Heart right ventricle (tissue), 16 donors: ENCODE measurements around the gene ZNF654. TPM values are rescaled to one million over a fixed set of nuclear protein-coding genes. Genes with fewer than 3 reads are reported as not detected.
"Not testable (repeated sequence)": the region's sequence is repeated elsewhere in the genome, so short reads cannot be mapped to it uniquely, and the experiment has no call there.

Experiments
- ATAC-seq, 8 donors: fragments of 200-7000 bp; cut with Tn5 transposase; one replicate each; pipeline ENCODE4 v1.9.1; 2020; ENCODE audit warnings: mild to moderate bottlenecking in 8 of 8, moderate library complexity in 8 of 8, moderate number of reproducible peaks in 1 of 8
- DNase-seq, 2 donors: peaks; one replicate each; pipeline ENCODE4 v3.0.0-alpha.2; 2020
- H3K27ac ChIP-seq, 10 donors: fragments of 200-600 bp; sonication (generic) in 2 of 10; one replicate each; pipeline versions ENCODE4 v1.5.0 to v1.8.0; 2020 to 2022; ENCODE audit warnings: mild to moderate bottlenecking in 3 of 10
- H3K27me3 ChIP-seq, 7 donors: fragments of 200-600 bp; one replicate each; pipeline ENCODE4 v1.8.0; 2021 to 2022; ENCODE audit warnings: mild to moderate bottlenecking in 2 of 7
- H3K36me3 ChIP-seq, 9 donors: fragments of 200-600 bp; sonication (generic) in 1 of 9; one replicate each; pipeline versions ENCODE4 v1.5.0 to v1.8.0; 2020 to 2022; ENCODE audit warnings: mild to moderate bottlenecking in 2 of 9
- H3K4me1 ChIP-seq, 9 donors: fragments of 200-600 bp; sonication (generic) in 1 of 9; one replicate each; pipeline versions ENCODE4 v1.5.0 to v1.8.0; 2020 to 2022; ENCODE audit warnings: mild to moderate bottlenecking in 4 of 9
- H3K4me3 ChIP-seq, 10 donors: fragments of 200-600 bp; sonication (generic) in 2 of 10; one replicate each; pipeline versions ENCODE4 v1.5.0 to v1.8.0; 2020 to 2022; ENCODE audit warnings: mild to moderate bottlenecking in 7 of 10, moderate library complexity in 2 of 10
- H3K9me3 ChIP-seq, 11 donors: fragments of 200-600 bp in 10 of 11; sonication (generic) in 2 of 11; one replicate each; pipeline versions ENCODE4 v1.5.0 to v1.8.0; 2013 to 2022; ENCODE audit warnings: mild to moderate bottlenecking in 2 of 11, control low read depth in 1 of 11, moderate library complexity in 1 of 11
- CTCF ChIP-seq, 9 donors: fragments of 200-600 bp; sonication (generic) in 2 of 9; IDR thresholded peaks; one replicate each; pipeline versions ENCODE4 v1.5.0 to v1.8.0; 2021 to 2022; ENCODE audit warnings: antibody characterized with exemption in 9 of 9, mild to moderate bottlenecking in 5 of 9, moderate library complexity in 1 of 9
- WGBS, 2 donors: extraction: QIAGEN DNeasy Blood & Tissue Kit; methylation state at CpG; one replicate each; pipeline ENCODE4 v1.1.7; 2013; ENCODE audit warnings: inconsistent platforms in 1 of 2; 5-methylcytosine and 5-hydroxymethylcytosine counted together
- intact Hi-C, 10 donors: fragments of 100-400 bp; cut with DNase I; formaldehyde crosslinking; loops; one replicate each; pipeline versions ENCODE4 v1.11.1 to v1.14.2; 2022
- polyA plus RNA-seq, 2 donors: library from polyadenylated mRNA; stranded (reverse); fragments of 200-250 nt; gene quantifications; one replicate each; pipeline ENCODE4 v1.2.3, GENCODE V29; 2013
- total RNA-seq, 10 donors: library from RNA; stranded (reverse); fragmentation: NEBNext Ultra II Directional in 3 of 10; extraction: Animal tissue kit (Norgen Biotek cat#: 25700) in 3 of 10; gene quantifications; one replicate each; pipeline versions ENCODE4 v1.2.1 to v1.2.4, GENCODE V29; 2021 to 2023
- donor health status: Arrhythmogenic right ventricular cardiomyopathy.
- donor health status: ischemic (EF 13 %, LVEDD 7.1; RV severe dilation, severe dysfunction).
- donor health status: healthy with polysubstance abuse.
- donor health status: DM: no; HTN: yes; CAD: no.
- donor health status: DM: no; HTN: no; CAD: no.
- donor health status: ischemic (EF 25% LVEDD 6.9; RV normal size, moderate dysfunction).
- donor health status: ischemic (EF 25% LVEDD 5.7; RV mildly dilated, moderate dysfunction).
- donor health status: healthy.
- donor health status: DM: yes; HTN: yes; CAD: no.
- donor health status: Ischemic cardiomyopathy.
- donor health status: ischemic (EF 35%, LVEDD 5.7; RV mildly dilated, moderate dysfunction).
- donor health status: nonischemic (EF 11% LVEDD 7.7; RV severe dilation, severe dysfunction).
- donor health status: DM: yes; HTN: yes; CAD: no.
- donor health status: PGD.
- donor health status: ischemic (EF 29% LVEDD 5.4; RV normal size, mild dysfunction).
- donor health status: nonischemic (EF 23%, LVEDD 6.1; RV moderate dilation, normal function).

The ZNF654 gene
- total and polyA plus RNA-seq, 12 donors, result 2.5 to 13.9 (median 10.3) TPM

- peaks cover 0 to 15% (median 4%) of the 10 kb centered on the region in 9 donors for H3K4me1 ChIP-seq
- no peak for TF ChIP-seq CTCF (IDR thresholded peaks at IDR 0.05)
- H3K36me3 ChIP-seq, result peaks cover 0 to 39% (median 0%) of the 10 kb centered on the region in 9 donors
- DNase-seq (no peak), ATAC-seq (no peak)
- no peak overlapping the region for H3K4me3 ChIP-seq
- no peaks in the 10 kb centered on the region for H3K9me3 ChIP-seq
- H3K27me3 ChIP-seq, result no peaks in the 10 kb centered on the region
- intact Hi-C loops, result loop anchor here in 7 of 10 donors (5.0 to 10.0 kb wide), 9 partner anchors 50 to 763 kb away; partner anchors contain the start of genes CGGBP1 (in 3 of the 7) and ZNF654 (in 3 of the 7)
- no peak overlapping the region for H3K27ac ChIP-seq
- 95 to 96% methylated on average over 3 of the region's 3 CpGs for WGBS, 2 donors
These were observed 56.0 kb downstream of the ZNF654 start for GRCh38 chr3:88114878-88115549.

DNA sequence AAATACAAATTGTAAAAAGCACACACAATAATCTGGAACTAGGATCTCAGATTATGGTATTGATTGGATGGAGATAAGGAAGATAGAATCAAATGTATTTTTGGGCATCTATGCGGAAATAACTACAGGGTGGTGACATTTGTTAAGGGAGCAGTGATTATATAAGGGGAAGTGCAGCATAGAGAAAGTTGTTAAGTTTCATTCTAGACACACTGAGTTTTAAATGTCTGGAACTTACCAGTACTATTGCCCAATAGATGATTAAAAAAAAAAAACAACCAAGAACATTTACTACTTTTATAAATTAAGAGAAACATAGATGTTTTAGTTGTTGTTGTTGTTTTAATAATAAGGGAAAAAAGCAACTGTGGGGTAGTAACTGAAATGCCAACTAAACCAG lies 58.6 kb downstream of the ZNF654 start:
- no peak overlapping the region for H3K27ac ChIP-seq
- no peaks in the 10 kb centered on the region for H3K9me3 ChIP-seq
- H3K4me1 ChIP-seq, result peaks cover 0 to 17% (median 4%) of the 10 kb centered on the region in 9 donors
- no peaks in the 10 kb centered on the region for H3K27me3 ChIP-seq
- peaks cover 0 to 39% (median 0%) of the 10 kb centered on the region in 9 donors for H3K36me3 ChIP-seq
- 27 to 33% methylated on average over 1 of the region's 1 CpG for WGBS, 2 donors
- no peak overlapping the region for H3K4me3 ChIP-seq
- DNase-seq (no peak), ATAC-seq (no peak)
- intact Hi-C loops, result loop anchor here in 6 of 10 donors (10.0 kb wide), 5 partner anchors 53 to 763 kb away; partner anchors contain the start of genes CGGBP1 (in 1 of the 6) and ZNF654 (in 1 of the 6)
- no peak for TF ChIP-seq CTCF (IDR thresholded peaks at IDR 0.05)

GRCh38 chr3:88118603-88119002 lies 59.5 kb downstream of the ZNF654 start:
- H3K9me3 ChIP-seq, H3K4me3 ChIP-seq, H3K27ac ChIP-seq, ATAC-seq, DNase-seq, H3K27me3 ChIP-seq: not testable (repeated sequence)
- intact Hi-C loops, result loop anchor here in 6 of 10 donors (10.0 kb wide), 5 partner anchors 54 to 764 kb away; partner anchors contain the start of genes CGGBP1 (in 1 of the 6) and ZNF654 (in 1 of the 6)
- H3K4me1 ChIP-seq, result peaks cover 0 to 16% (median 0%) of the 10 kb centered on the region in 9 donors
- peaks cover 0 to 39% (median 0%) of the 10 kb centered on the region in 9 donors for H3K36me3 ChIP-seq
- WGBS, 2 donors, result 98 to 100% methylated on average over 1 of the region's 2 CpGs

DNA sequence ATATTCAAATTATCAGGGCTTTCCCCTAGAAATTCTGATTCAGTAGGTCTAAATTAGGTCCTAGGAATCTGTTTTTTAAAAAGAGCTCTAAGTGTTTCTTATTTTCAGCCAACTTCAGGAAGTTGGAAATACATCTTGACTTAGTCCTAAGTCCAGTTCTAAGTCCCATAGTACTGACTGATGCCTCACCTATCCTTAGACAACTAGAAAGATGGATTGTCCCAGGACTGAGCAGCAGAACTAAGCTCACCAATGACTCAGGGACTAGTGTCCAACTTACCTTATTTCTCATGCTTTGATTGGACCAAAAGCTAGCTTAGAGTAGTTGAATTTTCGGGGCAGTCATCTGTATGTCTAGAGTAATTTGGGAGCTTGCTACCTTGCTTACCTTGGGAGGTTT lies 64.5 kb downstream of the ZNF654 start:
- H3K9me3 ChIP-seq, result no peaks in the 10 kb centered on the region
- H3K4me3 ChIP-seq, result no peak overlapping the region
- intact Hi-C loops, result no loop called here
- no peak for DNase-seq
- H3K4me1 ChIP-seq, result peaks cover 0 to 15% (median 0%) of the 10 kb centered on the region in 9 donors
- peaks cover 0 to 20% (median 0%) of the 10 kb centered on the region in 9 donors for H3K36me3 ChIP-seq
- no peak for TF ChIP-seq CTCF (IDR thresholded peaks at IDR 0.05)
- 95 to 100% methylated on average over 1 of the region's 1 CpG for WGBS, 2 donors
- ATAC-seq, result no peak
- no peak overlapping the region for H3K27ac ChIP-seq
- no peaks in the 10 kb centered on the region for H3K27me3 ChIP-seq

GRCh38 chr3:88131695-88132094 lies 72.6 kb downstream of the ZNF654 start:
- no peak overlapping the region for H3K4me3 ChIP-seq
- H3K4me1 ChIP-seq, result peaks cover 0 to 18% (median 0%) of the 10 kb centered on the region in 9 donors
- 89 to 90% methylated on average over 1 of the region's 1 CpG for WGBS, 2 donors
- TF ChIP-seq CTCF (IDR thresholded peaks at IDR 0.05), result no peak
- DNase-seq (no peak), ATAC-seq (no peak)
- H3K9me3 ChIP-seq, result no peaks in the 10 kb centered on the region
- H3K27me3 ChIP-seq, result no peaks in the 10 kb centered on the region
- peaks cover 0 to 83% (median 9%) of the 10 kb centered on the region in 9 donors for H3K36me3 ChIP-seq
- intact Hi-C loops, result no loop called here
- H3K27ac ChIP-seq, result peak overlapping the region in 2 of 10 donors; percentile 3 to 27
